GM23338 (cell line): ENCODE measurements around the gene OGFRL1. TPM values are rescaled to one million over a fixed set of nuclear protein-coding genes. Genes with fewer than 3 reads are reported as not detected.

Source experiments
- ATAC-seq: fragments of 200-7000 bp; cut with Tn5 transposase; 3 replicates; pipeline ENCODE4 v1.9.1; 2020
- DNase-seq: peaks from one replicate; pipeline ENCODE4 v3.0.0-alpha.2; 2015; ENCODE audit warnings: low spot score
- H2AFZ ChIP-seq: fragments of 200-600 bp; sonication (generic); 2 replicates; pipeline ENCODE4 v1.8.0; 2016; ENCODE audit warnings: antibody characterized with exemption, mild to moderate bottlenecking, moderate library complexity
- H3F3A ChIP-seq: fragments of 200-600 bp; sonication (generic); replicated peaks from 2 replicates; pipeline ENCODE4 v1.8.0; 2017; ENCODE audit warnings: antibody characterized with exemption, mixed run types, low read depth
- H3K27ac ChIP-seq: fragments of 200-600 bp; sonication (generic); 2 replicates; pipeline ENCODE4 v1.6.1; 2016; ENCODE audit warnings: low read depth
- H3K27me3 ChIP-seq: fragments of 200-600 bp; sonication (generic); 2 replicates; pipeline ENCODE4 v1.8.0; 2016; ENCODE audit warnings: mild to moderate bottlenecking, mixed run types, moderate library complexity; ENCODE audit not compliant: insufficient read depth
- H3K36me3 ChIP-seq: fragments of 200-600 bp; sonication (generic); 2 replicates; pipeline ENCODE4 v1.8.0; 2016; ENCODE audit warnings: mild to moderate bottlenecking; ENCODE audit not compliant: insufficient read depth
- H3K4me1 ChIP-seq: fragments of 200-600 bp; sonication (generic); 2 replicates; pipeline ENCODE4 v1.8.0; 2016; ENCODE audit warnings: mild to moderate bottlenecking, moderate library complexity; ENCODE audit not compliant: insufficient read depth
- H3K4me2 ChIP-seq: fragments of 200-600 bp; sonication (generic); 2 replicates; pipeline ENCODE4 v1.7.1; 2017; ENCODE audit warnings: mixed run types
- H3K4me3 ChIP-seq: fragments of 200-600 bp; sonication (generic); 2 replicates; pipeline ENCODE4 v1.6.1; 2016; ENCODE audit warnings: mixed run types
- H3K79me2 ChIP-seq: fragments of 200-600 bp; sonication (generic); replicated peaks from 2 replicates; pipeline ENCODE4 v1.8.0; 2017; ENCODE audit warnings: mild to moderate bottlenecking; ENCODE audit not compliant: insufficient read depth
- H3K9me2 ChIP-seq: fragments of 200-600 bp; sonication (generic); 2 replicates; pipeline ENCODE4 v1.8.0; 2017; ENCODE audit not compliant: insufficient read depth
- H4K20me1 ChIP-seq: fragments of 200-600 bp; sonication (generic); replicated peaks from 2 replicates; pipeline ENCODE4 v1.8.0; 2017; ENCODE audit warnings: mild to moderate bottlenecking; ENCODE audit not compliant: insufficient read depth
- H3K27ac Mint-ChIP-seq: 2 replicates; pipeline ENCODE4 v1.8.0; 2020; ENCODE audit warnings: inconsistent platforms, mild to moderate bottlenecking, moderate library complexity, mixed read lengths
- H3K27me3 Mint-ChIP-seq: 3 replicates; pipeline ENCODE4 v1.8.0; 2022; ENCODE audit warnings: low read depth, mild to moderate bottlenecking, moderate library complexity, mixed read lengths, inconsistent platforms; ENCODE audit not compliant: insufficient read depth, poor library complexity
- H3K36me3 Mint-ChIP-seq: 3 replicates; pipeline ENCODE4 v1.8.0; 2021; ENCODE audit warnings: low read depth, mild to moderate bottlenecking, inconsistent platforms, moderate library complexity, mixed read lengths
- H3K4me1 Mint-ChIP-seq: 3 replicates; pipeline ENCODE4 v1.8.0; 2020; ENCODE audit warnings: mild to moderate bottlenecking, inconsistent platforms, mixed read lengths
- H3K4me3 Mint-ChIP-seq: 3 replicates; pipeline ENCODE4 v1.8.0; 2021; ENCODE audit warnings: moderate library complexity, mild to moderate bottlenecking, inconsistent platforms, mixed read lengths
- H3K9me3 Mint-ChIP-seq: 3 replicates; pipeline ENCODE4 v1.8.0; 2020; ENCODE audit warnings: moderate library complexity, mild to moderate bottlenecking, inconsistent platforms, mixed read lengths
- CREB1 ChIP-seq: fragments of 250-450 bp; sonication (Bioruptor Pico); IDR thresholded peaks from 2 replicates; pipeline ENCODE4 v1.5.0; 2020; ENCODE audit warnings: low read depth, mild to moderate bottlenecking, moderate library complexity
- CTCF ChIP-seq, 2 experiments: fragments of 200-600 bp in 1 of 2; sonication (generic) in 1 of 2; conservative IDR thresholded peaks; 2 replicates each; pipeline versions ENCODE4 v1.5.1 to v1.6.1; 2016 to 2017; ENCODE audit warnings: antibody characterized with exemption in 2 of 2, low read depth in 2 of 2, mild to moderate bottlenecking in 2 of 2, moderate library complexity in 1 of 2
- ETS1 ChIP-seq: IDR thresholded peaks from 2 replicates; pipeline ENCODE4 v1.6.1; 2016; ENCODE audit warnings: antibody characterized with exemption
- EZH2 ChIP-seq: fragments of 200-600 bp; sonication (generic); IDR thresholded peaks from one replicate; pipeline ENCODE4 v1.8.0; 2017; ENCODE audit warnings: antibody characterized with exemption, mild to moderate bottlenecking, low read depth; ENCODE audit not compliant: unreplicated experiment
- EZH2phosphoT487 ChIP-seq: fragments of 200-600 bp; sonication (generic); IDR thresholded peaks from one replicate; pipeline ENCODE4 v1.8.1; 2018; ENCODE audit warnings: antibody characterized with exemption; ENCODE audit not compliant: unreplicated experiment
- JUNB ChIP-seq: IDR thresholded peaks from one replicate; pipeline ENCODE4 v1.6.1; 2016; ENCODE audit warnings: antibody characterized with exemption; ENCODE audit not compliant: unreplicated experiment
- NANOG ChIP-seq: IDR thresholded peaks from 2 replicates; pipeline ENCODE4 v1.6.1; 2016; ENCODE audit warnings: antibody characterized with exemption, borderline replicate concordance
- POLR2AphosphoS5 ChIP-seq: IDR thresholded peaks from 2 replicates; pipeline ENCODE4 v1.6.1; 2016; ENCODE audit warnings: antibody characterized with exemption, low read depth
- REST ChIP-seq: IDR thresholded peaks from one replicate; pipeline ENCODE4 v1.6.1; 2018; ENCODE audit warnings: antibody characterized with exemption; ENCODE audit not compliant: unreplicated experiment
- STAT1 ChIP-seq: IDR thresholded peaks from one replicate; pipeline ENCODE4 v1.6.1; 2016; ENCODE audit warnings: antibody characterized with exemption; ENCODE audit not compliant: unreplicated experiment
- ZNF114 ChIP-seq: fragments of 250-450 bp; sonication (Bioruptor Pico); IDR thresholded peaks from 2 replicates; pipeline ENCODE4 v1.5.0; 2020; ENCODE audit warnings: mild to moderate bottlenecking, moderate library complexity
- ZNF331 ChIP-seq: fragments of 250-450 bp; sonication (Bioruptor Pico); IDR thresholded peaks from 2 replicates; pipeline ENCODE4 v1.5.0; 2020; ENCODE audit warnings: low read depth, mild to moderate bottlenecking, moderate library complexity
- ZNF462 ChIP-seq: fragments of 250-450 bp; sonication (Bioruptor Pico); IDR thresholded peaks from 2 replicates; pipeline ENCODE4 v1.5.0; 2020; ENCODE audit warnings: mild to moderate bottlenecking, moderate library complexity
- polyA plus RNA-seq: library from polyadenylated mRNA; unstranded; fragments of >200 nt; fragmentation: Nextera tagmentation; extraction: Ambion mirVana; gene quantifications from 2 replicates; pipeline ENCODE4 v1.2.1, GENCODE V29; 2016
- total RNA-seq: library from RNA; depleted of rRNA; stranded (reverse); fragments of >200 nt; shearing (Covaris generic); gene quantifications from 2 replicates; pipeline ENCODE4 v1.2.3, GENCODE V29; 2014

Gene OGFRL1
- total and polyA plus RNA-seq, 2 experiments from 2014 or later = 4.2 to 10.0 TPM

- Histone ChIP-seq H3K79me2 (no peaks in the 10 kb centered on the region), H3K27me3 (no peaks in the 10 kb centered on the region), H3K9me2 (peaks cover 3% of the 10 kb centered on the region; the same call in 1 of the 2 replicates), H3F3A (no peaks in the 10 kb centered on the region), H2AFZ (no peak overlapping the region), H3K4me2 (no peak overlapping the region), H3K27ac (no peak overlapping the region), H3K4me3 (no peak overlapping the region), H3K4me1 (peaks cover 17% of the 10 kb centered on the region), H3K36me3 (no peaks in the 10 kb centered on the region), H4K20me1 (no peaks in the 10 kb centered on the region)
- DNase-seq (no peak), ATAC-seq (no peak)
- TF ChIP-seq NANOG (no peak), JUNB (no peak), ZNF331 (CRISPR knock-in tag) (no peak), STAT1 (no peak), CTCF (conservative IDR thresholded peaks at IDR 0.05; ENCODE audit: low read depth in 2 of 2) (no peak), CREB1 (no peak), EZH2phosphoT487 (no peak), POLR2AphosphoS5 (no peak), REST (no peak), ZNF114 (CRISPR knock-in tag) (no peak), ETS1 (no peak), ZNF462 (CRISPR knock-in tag) (no peak), EZH2 (no peak)
- Mint-ChIP-seq H3K4me1 (peaks cover 34% of the 10 kb centered on the region), H3K36me3 (no peaks in the 10 kb centered on the region; the same call in 2 of the 3 replicates), H3K9me3 (no peaks in the 10 kb centered on the region), H3K27me3 (peaks cover 4% of the 10 kb centered on the region), H3K4me3 (no peak overlapping the region), H3K27ac (no peak overlapping the region)
Measured at GRCh38 chr6:71254323-71254722, 34.3 kb upstream of the OGFRL1 start.
